ENCODE data around the gene MX1.

GRCh38 chr21:41494242-41494641 is 68.2 kb downstream of the MX1 start:
- TF ChIP-seq CTCF (IDR thresholded peaks at IDR 0.05) (no peak), POLR2A (IDR thresholded peaks at IDR 0.05) (no peak)

All from thyroid gland (tissue), 4 donors.